ENCODE results near the gene KNDC1.
"Not testable (repeated sequence)": the region's sequence is repeated elsewhere in the genome, so short reads cannot be mapped to it uniquely, and the experiment has no call there.

KNDC1 gene

GRCh38 chr10:133209117-133209516, 49.1 kb downstream of the KNDC1 start:
- DNase-seq: no peak

- no peak for DNase-seq
Measured at GRCh38 chr10:133209641-133210040, 49.6 kb downstream of the KNDC1 start.

- DNase-seq: no peak
Measured at GRCh38 chr10:133210398-133211140, 50.5 kb downstream of the KNDC1 start.

GRCh38 chr10:133211141-133211830, 51.3 kb downstream of the KNDC1 start:
- no peak for DNase-seq

- DNase-seq: no peak
Measured at GRCh38 chr10:133211959-133212852, 52.2 kb downstream of the KNDC1 start.

GRCh38 chr10:133212853-133213494, 53.0 kb downstream of the KNDC1 start:
- DNase-seq: no peak

GRCh38 chr10:133213641-133214467, 53.8 kb downstream of the KNDC1 start:
- DNase-seq: no peak

GRCh38 chr10:133214468-133215410, 54.7 kb downstream of the KNDC1 start:
- DNase-seq: no peak

- no peak for DNase-seq
Measured at GRCh38 chr10:133215586-133215985, 55.6 kb downstream of the KNDC1 start.

GRCh38 chr10:133216776-133217175, 56.8 kb downstream of the KNDC1 start:
- no peak for DNase-seq

GRCh38 chr10:133217800-133218589, 58.0 kb downstream of the KNDC1 start:
- DNase-seq: no peak

- no peak for DNase-seq
Measured at GRCh38 chr10:133218891-133219290, 58.9 kb downstream of the KNDC1 start.

GRCh38 chr10:133219782-133220181, 59.8 kb downstream of the KNDC1 start:
- DNase-seq: no peak

GRCh38 chr10:133221331-133221730, 61.3 kb downstream of the KNDC1 start:
- DNase-seq: no peak

- DNase-seq: not testable (repeated sequence)
Measured at GRCh38 chr10:133221756-133222155, 61.7 kb downstream of the KNDC1 start.

- DNase-seq: no peak
Measured at GRCh38 chr10:133224076-133224475, 64.1 kb downstream of the KNDC1 start.

GRCh38 chr10:133224756-133225372, 64.8 kb downstream of the KNDC1 start:
- DNase-seq: no peak

- DNase-seq: no peak
Measured at GRCh38 chr10:133225707-133226191, 65.7 kb downstream of the KNDC1 start.

- DNase-seq: no peak
Measured at GRCh38 chr10:133226251-133226808, 66.3 kb downstream of the KNDC1 start.

Data from fibroblast of skin of scalp (primary cell).